ENCODE measurements around the gene PMEL.
"Not testable (repeated sequence)": the region's sequence is repeated elsewhere in the genome, so short reads cannot be mapped to it uniquely, and the experiment has no call there.

The PMEL gene

DNA sequence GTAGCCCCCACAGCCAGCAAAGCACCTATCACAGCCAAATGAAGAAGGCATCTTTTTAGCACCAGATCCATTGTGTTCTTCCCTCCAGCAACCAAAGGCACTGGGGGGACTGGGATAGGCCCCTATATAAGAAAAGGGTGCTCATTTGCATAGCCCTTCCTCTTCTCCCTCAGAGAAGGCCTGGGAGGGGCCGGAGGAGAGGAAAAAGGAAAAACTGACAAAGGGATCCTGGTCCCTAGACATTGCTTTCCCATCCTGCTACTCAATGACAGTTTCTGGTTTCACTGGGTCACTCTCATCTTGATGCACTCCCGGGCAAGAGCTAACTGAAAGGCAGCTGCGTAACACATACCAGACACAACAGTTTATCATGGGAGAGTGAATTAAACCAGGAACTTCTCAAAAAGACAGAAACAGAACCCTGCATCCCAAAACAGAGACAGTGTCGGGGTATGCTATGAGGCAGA, at the start of gene PMEL:
Gene PMEL, minus strand, starts transcription at position 102 of the 467 bp plus-strand sequence. Its CDS starts 31 bp downstream, at position 71.
- DNase-seq (ENCODE audit: low spot score) = no peak

DNA sequence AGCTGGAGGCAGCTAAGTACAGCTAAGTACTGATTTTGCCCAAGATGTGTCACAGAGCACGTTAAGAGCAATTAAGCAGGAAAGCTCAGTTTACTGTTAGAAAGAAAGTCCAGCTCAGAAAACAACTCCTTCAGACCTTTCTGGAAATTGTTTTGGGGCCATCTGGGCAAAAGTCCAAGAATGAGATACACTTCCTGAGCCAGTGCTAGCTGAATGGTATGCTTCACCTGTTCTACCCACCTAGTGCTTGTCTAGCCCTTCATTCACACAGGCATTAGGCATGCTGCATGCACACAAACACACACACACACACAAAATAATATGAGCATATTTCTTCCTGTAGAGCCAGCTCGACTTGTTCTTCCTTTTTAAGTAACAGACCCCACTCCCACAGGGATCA, 48.4 kb upstream of the PMEL start:
- no peak for DNase-seq (ENCODE audit: low spot score)

DNA sequence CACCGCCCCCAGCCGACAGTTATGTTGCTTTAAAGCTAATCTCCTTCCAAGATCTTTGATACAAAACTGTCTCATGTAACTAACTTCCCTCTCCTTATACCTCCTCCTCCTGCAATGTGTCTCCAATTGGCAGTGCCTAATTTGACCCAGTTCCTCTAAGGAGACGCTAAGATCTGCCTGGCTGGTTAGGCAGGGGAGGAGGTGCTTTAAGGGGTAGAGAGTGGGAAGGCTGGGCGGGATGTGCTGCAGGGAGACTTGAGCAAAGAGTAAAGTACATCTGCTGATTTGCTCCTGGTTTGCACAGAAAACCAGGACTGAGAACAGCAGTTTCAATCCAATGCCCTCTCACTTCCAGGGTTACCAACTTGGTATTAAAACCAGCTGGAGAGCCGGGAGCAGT, 47.6 kb upstream of the PMEL start:
- DNase-seq (ENCODE audit: low spot score) = no peak

DNA sequence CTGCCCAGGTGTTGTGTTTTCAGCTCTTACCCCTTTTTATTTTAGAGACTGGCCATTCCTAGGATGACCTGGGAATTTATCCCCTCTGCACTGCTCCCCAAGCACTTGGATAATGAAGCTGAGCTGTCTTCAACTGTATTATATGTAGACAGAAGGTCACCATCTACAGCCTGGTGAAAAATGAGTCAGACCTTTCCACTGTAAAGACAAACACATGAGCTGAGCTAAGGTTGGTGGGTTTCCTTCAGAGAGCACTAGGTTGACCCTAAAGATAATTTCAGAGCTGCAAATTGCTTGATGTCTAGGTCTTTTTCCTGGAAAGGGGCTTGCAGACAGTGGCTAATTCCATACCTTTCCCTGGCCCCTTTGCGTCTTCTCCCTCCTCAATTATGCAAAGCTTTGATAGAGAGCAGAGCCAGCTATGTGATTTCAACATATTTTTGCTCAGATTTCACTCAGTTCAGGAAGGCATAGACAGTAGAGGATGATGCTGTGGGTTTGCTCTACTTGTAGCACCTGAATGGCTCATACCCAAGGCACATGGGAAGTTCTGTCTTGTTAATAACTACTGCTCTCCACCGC, 45.8 kb upstream of the PMEL start:
- no peak for DNase-seq (ENCODE audit: low spot score)

DNA sequence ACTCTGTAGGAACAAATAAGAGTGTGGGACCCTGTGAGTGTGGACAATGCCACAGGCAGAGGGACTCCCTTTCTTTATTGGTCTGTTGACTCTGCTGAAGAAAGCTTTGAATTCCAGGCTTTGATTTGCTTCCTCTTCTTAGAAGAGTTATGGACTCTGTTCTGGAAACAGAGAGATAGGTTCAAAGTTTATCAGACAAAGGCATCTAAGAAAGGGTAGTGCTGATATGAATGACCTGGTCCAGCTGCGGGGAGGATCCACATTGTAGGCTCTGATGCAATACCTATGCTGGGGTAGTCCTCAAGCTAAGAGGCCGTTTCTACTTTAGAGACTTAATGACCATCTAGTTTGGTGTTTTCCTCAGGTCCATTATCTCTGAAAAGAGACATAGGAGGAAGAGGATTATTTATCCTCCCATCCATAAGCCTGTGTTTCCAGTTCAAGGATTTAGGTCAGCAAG, 44.3 kb upstream of the PMEL start:
- no peak for DNase-seq (ENCODE audit: low spot score)

- DNase-seq (ENCODE audit: low spot score) = no peak
These were observed 42.0 kb upstream of the PMEL start for GRCh38 chr12:56007564-56008559.

- no peak for DNase-seq (ENCODE audit: low spot score)
These were observed 38.4 kb upstream of the PMEL start for GRCh38 chr12:56004211-56004610.

- not testable (repeated sequence) for DNase-seq (ENCODE audit: low spot score)
These were observed 37.5 kb upstream of the PMEL start for GRCh38 chr12:56003376-56003775.

DNA sequence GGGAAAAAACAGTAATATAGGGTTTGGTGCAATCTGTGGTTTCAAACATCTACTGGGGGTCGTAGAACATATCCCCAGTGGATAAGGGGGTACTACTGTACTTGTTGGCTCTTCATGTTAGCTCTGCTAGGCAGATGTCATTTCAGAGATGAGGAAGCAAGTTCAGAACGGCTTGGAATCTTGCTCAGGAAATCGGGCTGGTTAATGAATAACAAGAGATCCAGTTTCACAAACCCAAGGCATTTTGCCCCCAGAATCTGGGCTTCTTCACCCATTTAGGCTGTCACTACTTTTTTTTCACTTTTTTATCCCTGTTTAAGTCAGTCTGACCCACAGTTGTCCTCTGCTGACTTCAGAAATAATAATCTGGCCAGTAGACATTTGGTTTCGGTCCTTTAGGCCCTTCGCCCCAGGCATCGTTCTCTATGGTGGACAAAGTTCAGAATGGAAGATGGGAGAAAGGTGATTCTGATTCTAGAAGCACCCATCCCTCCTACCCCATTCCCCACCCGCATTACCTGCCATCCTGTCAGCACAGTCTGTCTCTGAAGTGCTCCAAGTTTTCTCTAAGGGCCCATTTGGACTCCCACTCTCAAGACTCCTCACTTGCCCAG, 35.8 kb upstream of the PMEL start:
- no peak for DNase-seq (ENCODE audit: low spot score)

GRCh38 chr12:55999999-56000540, 34.2 kb upstream of the PMEL start:
- DNase-seq (ENCODE audit: low spot score) = not testable (repeated sequence)

GRCh38 chr12:55999522-55999921, 33.7 kb upstream of the PMEL start:
- DNase-seq (ENCODE audit: low spot score) = not testable (repeated sequence)

DNA sequence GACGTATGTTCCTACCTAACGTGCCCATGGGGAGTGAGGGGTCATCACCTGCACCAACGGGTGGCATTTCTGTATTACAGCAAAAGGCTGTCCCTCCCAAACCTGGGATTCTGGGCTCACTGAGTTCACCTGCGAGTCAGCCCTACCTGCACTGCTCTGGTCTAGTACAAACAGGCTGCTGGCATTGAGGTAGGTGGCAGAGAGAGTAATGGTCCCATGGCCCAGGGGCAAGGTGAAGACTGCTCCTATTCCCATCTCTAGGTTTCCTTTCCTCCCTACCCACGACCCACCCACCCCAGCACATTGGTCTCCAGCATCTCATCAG, 31.7 kb upstream of the PMEL start:
- no peak for DNase-seq (ENCODE audit: low spot score)

DNA sequence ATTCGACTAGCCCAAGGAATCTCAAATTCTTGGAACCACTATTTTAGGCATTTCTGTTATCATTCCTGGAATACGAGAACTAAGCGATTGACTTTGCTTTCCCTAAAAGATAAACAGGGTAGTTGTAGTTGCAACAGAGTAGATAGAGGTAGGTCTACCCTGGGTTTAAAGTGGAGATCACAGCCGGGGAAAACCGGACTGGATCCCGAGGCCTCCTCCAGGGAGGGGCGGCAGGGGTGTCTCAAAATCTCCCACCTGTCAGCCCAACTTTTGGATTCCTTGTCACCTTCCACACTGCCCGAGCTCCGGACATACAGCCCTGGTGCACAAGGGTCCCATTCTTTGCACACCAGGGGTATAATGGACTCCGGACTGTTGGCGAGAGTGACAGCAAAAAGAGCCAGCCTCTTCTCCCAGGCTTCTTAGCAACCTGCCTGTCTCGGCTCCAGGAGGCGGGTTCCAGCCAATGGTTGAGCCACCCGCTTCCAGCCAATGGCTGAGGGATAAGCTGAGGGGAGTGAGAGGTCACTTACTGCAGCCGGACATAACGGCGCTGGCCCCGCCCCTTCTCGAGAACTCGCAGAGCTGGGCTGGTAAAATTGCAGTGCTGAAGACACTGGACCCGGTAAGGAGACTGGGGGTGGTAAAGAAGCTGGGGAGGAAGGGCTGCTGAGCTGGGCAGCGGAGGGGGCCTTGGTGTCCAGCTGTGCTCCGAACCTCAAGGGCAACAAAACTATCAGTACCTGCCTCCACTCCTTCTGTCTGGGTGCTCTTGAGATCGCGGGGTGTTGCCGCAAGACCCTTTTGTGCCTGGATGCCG, 31.1 kb upstream of the PMEL start, which contains the start of gene SUOX:
Gene SUOX, plus strand, starts transcription at position 562 of the 820 bp plus-strand sequence. CDS start 4,946 bp downstream, outside the sequence.
- peak; percentile 98 for DNase-seq (ENCODE audit: low spot score)

GRCh38 chr12:55996201-55996714, 30.4 kb upstream of the PMEL start:
- peak; percentile 71 for DNase-seq (ENCODE audit: low spot score)

DNA sequence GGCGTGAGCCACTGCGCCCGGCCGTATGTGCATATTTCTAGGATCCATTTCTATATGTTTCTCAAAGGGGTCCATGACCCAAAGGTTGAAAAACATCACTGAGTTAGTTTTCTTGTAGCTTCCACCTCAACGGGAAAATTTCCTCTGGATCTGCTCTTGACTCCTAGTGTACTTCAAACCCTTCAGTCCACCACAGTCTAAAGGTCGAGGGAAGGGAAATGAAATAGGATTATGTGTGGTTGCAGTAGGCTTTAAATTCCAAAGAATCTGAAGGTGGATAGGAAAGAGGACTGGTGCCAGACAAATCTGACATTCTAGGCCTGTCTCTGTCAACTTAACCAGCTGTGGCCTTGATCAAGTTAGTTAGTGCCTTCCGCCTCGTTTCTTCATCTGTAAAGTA, 29.5 kb upstream of the PMEL start:
- DNase-seq (ENCODE audit: low spot score) = no peak

DNA sequence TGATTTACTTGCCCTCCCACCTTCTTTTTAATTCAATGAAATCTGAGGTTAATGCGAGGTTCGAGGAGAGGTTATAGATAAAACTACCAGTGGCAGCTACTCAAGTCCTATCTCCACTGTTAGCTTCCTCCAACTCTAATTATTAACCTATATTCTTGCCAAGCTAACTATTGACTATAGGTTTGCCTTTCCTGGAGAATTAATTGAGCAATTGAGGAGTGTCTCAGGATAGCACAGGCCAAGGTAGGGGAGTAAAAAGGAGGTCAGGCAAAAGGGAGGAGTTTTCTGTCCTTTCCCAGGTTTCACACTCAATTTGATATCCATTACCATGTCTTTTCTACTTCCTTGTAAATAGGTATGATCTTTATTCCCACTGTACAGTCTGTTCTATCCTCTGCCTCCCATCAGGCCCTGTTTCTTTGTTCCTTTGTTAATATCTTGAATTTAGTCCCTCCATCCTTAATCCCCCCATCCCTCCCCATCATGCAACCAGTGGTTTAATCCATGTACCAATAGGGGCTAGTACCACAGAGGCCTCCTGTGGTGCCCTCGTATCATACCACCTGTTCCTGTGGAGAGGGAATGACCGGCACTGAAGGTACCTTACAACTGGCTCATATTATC, 27.5 kb upstream of the PMEL start:
- no peak for DNase-seq (ENCODE audit: low spot score)

GRCh38 chr12:55991110-55991509, 25.3 kb upstream of the PMEL start:
- DNase-seq (ENCODE audit: low spot score) = no peak

DNA sequence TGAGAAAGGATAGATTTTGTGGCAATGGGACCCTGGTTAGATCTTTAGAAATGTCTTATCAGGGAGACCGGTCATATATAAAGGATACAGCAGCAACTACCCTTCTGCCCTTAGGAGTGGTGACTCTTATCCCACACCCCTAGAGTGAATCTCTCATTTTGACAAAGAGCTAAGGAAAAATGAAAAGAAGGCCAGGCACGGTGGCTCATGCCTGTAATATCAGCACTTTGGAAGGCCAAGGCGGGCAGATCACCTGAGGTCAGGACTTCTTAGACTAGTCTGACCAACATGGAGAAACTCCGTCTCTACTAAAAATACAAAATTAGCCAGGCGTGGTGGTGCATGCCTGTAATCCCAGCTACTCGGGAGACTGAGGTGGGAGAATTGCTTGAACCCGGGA, 20.1 kb upstream of the PMEL start:
- DNase-seq (ENCODE audit: low spot score) = not testable (repeated sequence)

DNA sequence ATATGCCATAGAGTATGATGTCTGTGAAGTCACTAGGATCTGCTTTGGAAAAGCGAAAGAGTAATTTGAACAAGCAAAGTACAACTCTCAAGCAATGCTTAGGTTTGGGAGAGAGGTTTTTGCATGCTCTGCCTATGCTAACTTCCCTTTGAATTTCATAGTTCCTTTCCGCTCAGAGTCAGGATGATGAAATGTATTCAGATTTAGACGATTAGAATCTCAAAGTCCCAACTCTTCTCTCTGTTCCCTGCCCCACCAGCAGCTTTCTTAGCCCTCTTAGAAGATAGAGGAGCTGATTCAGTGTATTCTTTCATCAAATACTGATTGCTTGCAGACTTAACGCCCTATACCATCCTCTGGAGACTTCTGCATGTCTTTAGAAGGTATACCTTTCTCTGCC, 19.5 kb upstream of the PMEL start:
- no peak for DNase-seq (ENCODE audit: low spot score)

GRCh38 chr12:55984861-55985260, 19.0 kb upstream of the PMEL start:
- DNase-seq (ENCODE audit: low spot score) = no peak

Measured in kidney capillary endothelial cell (primary cell).